ACC112 (cell line): ENCODE data around the gene GFOD1.

Experiments used
- H2AFZ ChIP-seq: fragments of 200-600 bp; sonication (generic); one replicate; pipeline ENCODE4 v1.6.0; 2017; ENCODE audit warnings: antibody characterized with exemption, low read length; ENCODE audit not compliant: unreplicated experiment
- H3K27ac ChIP-seq: fragments of 200-600 bp; sonication (generic); 2 replicates; pipeline ENCODE4 v1.5.1; 2014; ENCODE audit warnings: low read depth, mild to moderate bottlenecking, antibody characterized with exemption, low read length, moderate library complexity
- H3K27me3 ChIP-seq: fragments of 200-600 bp; sonication (generic); 2 replicates; pipeline ENCODE4 v1.6.1; 2014; ENCODE audit warnings: mild to moderate bottlenecking, antibody characterized with exemption, low read length, moderate library complexity, mixed read lengths; ENCODE audit not compliant: insufficient read depth
- H3K36me3 ChIP-seq: fragments of 200-600 bp; sonication (generic); 2 replicates; pipeline ENCODE4 v1.6.1; 2016; ENCODE audit warnings: mild to moderate bottlenecking, antibody characterized with exemption, low read length, moderate library complexity, mixed read lengths; ENCODE audit not compliant: insufficient read depth
- H3K4me1 ChIP-seq: fragments of 200-600 bp; sonication (generic); one replicate; pipeline ENCODE4 v1.6.1; 2016; ENCODE audit warnings: low read length, mixed read lengths; ENCODE audit not compliant: insufficient read depth, unreplicated experiment, control insufficient read depth
- H3K4me3 ChIP-seq: fragments of 200-600 bp; sonication (generic); 2 replicates; pipeline ENCODE4 v1.5.1; 2014; ENCODE audit warnings: mild to moderate bottlenecking, low read depth, low read length
- H3K79me2 ChIP-seq: fragments of 200-600 bp; sonication (generic); one replicate; pipeline ENCODE4 v1.6.0; 2016; ENCODE audit warnings: low read length; ENCODE audit not compliant: control insufficient read depth, unreplicated experiment, insufficient read depth

GFOD1 gene

DNA sequence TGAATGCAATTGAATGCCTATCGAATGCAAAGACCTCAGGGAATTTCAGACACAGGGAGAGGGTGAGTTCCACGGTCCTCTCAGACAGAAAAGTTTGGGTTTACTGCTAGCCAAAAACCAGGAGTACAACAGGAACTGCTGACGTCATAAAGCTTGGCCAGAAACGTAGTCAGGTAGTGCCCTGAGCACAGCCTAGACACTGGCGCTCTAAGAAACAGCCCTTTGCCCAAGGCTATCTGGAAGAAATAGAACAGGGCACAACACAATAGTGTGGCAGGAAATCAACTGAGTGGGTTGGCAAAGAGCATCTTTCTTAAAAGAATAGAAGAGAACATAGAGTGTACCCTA, 58.0 kb downstream of the GFOD1 start:
- Histone ChIP-seq H3K4me3 (no peak overlapping the region), H3K27ac (no peak overlapping the region), H3K27me3 (no peaks in the 10 kb centered on the region), H2AFZ (no peak overlapping the region), H3K79me2 (no peaks in the 10 kb centered on the region), H3K4me1 (peaks cover 15% of the 10 kb centered on the region), H3K36me3 (no peaks in the 10 kb centered on the region)

DNA sequence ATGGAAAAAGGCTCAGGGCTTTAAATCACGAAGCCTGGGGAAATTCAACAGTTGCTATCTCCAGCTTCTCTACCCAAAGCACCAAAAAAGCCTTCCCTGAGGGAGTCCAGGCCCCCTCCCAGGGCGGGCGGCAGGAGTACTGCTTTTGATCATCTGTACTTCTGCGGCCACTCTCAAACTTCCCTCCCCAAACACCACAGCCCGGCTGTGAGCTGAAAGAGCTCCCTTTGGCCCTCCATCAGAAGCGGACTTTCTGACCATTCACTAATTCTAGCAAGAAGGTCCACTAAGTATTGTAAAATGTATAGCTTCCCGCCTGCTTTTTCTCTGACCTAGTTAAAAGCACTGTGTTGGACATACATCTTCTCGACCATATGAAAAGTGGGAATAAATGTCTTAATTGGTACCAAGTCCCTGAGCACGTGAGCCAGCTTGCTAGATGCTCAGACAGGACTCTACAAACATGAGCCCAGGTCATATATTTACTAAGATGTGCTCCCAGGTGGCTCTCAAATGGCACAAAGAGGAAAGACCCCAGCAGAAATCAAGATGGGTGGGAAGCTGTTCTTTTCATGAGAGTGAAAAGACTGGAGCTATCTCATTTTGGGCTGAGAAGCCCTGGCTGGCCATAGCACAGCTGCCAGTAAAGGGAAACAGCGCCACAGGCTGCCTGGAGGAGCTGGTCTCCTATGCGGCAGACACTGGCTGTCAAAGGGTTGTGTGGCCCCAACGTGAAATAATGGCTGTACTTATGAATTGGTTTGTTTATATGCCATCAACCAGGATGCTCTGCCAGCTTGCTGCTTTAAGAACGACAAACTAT, 58.6 kb downstream of the GFOD1 start:
- no peaks in the 10 kb centered on the region for H3K79me2 ChIP-seq

DNA sequence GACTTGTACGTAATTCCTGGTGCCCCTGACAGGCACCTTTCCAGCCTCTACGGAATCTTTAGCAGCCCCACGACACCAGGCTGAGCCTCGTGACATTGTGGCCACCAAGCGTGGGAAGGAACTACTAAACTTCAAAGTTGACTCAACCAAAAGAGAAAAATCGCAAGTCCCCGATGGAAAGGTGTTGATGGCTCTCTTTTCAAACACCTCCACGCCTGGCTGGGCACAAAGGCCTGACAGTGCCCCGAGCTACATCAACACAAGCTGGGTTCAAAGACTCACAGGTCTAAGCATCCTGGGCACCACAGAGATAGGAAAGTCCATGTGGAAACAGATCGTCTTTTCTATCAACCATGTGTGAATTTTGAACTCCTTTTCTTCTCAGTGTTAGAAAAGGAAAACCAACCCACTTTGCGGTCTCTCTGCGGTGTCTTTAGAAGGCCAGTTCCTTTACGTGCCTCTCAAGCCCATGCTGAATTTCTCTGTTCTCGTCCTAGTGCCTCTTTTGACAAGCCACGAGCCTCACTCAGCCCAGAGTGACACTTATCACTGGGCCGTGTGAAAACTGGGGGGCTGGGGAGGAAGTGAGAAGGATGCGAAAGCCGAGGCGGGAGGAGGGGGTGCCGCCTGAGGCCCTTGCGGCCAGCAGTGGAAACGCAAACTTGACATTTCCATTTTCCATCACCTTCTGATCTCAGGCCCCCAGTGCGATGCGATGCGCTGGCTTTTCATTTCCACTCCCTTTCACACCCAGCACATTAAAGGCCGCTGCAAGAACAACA, 59.4 kb downstream of the GFOD1 start:
- Histone ChIP-seq H2AFZ (no peak overlapping the region), H3K4me3 (no peak overlapping the region), H3K27me3 (no peaks in the 10 kb centered on the region), H3K4me1 (peaks cover 15% of the 10 kb centered on the region), H3K27ac (no peak overlapping the region), H3K36me3 (no peaks in the 10 kb centered on the region), H3K79me2 (no peaks in the 10 kb centered on the region)

More for the DNA sequence above, 58.6 kb downstream of the GFOD1 start:
- H3K36me3 ChIP-seq: no peaks in the 10 kb centered on the region
- no peak overlapping the region for H3K4me3 ChIP-seq
- no peak overlapping the region for H3K27ac ChIP-seq
- H3K4me1 ChIP-seq: peaks cover 15% of the 10 kb centered on the region
- no peak overlapping the region for H2AFZ ChIP-seq
- no peaks in the 10 kb centered on the region for H3K27me3 ChIP-seq

DNA sequence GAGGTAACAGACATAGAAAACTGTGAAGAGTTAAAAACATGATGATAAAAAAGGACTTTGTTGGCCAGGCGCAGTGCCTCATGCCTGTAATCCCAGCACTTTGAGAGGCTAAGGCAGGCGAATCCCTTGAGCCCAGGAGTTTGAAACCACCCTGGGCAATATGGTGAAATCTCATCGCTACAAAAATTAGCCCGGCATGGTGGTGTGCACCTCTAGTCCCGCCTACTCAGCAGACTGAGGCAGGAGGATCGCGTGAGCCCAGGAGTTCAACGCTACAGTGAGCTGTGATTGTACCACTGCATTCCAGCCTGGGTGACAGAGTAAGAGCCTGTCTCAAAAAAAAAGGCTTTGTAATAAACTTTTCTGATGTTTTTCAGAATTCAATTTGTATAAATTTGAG, 60.1 kb downstream of the GFOD1 start:
- no peak overlapping the region for H3K4me3 ChIP-seq
- H3K27ac ChIP-seq: no peak overlapping the region
- H2AFZ ChIP-seq: no peak overlapping the region
- no peaks in the 10 kb centered on the region for H3K36me3 ChIP-seq
- H3K4me1 ChIP-seq: peaks cover 15% of the 10 kb centered on the region
- H3K79me2 ChIP-seq: no peaks in the 10 kb centered on the region
- H3K27me3 ChIP-seq: no peaks in the 10 kb centered on the region

DNA sequence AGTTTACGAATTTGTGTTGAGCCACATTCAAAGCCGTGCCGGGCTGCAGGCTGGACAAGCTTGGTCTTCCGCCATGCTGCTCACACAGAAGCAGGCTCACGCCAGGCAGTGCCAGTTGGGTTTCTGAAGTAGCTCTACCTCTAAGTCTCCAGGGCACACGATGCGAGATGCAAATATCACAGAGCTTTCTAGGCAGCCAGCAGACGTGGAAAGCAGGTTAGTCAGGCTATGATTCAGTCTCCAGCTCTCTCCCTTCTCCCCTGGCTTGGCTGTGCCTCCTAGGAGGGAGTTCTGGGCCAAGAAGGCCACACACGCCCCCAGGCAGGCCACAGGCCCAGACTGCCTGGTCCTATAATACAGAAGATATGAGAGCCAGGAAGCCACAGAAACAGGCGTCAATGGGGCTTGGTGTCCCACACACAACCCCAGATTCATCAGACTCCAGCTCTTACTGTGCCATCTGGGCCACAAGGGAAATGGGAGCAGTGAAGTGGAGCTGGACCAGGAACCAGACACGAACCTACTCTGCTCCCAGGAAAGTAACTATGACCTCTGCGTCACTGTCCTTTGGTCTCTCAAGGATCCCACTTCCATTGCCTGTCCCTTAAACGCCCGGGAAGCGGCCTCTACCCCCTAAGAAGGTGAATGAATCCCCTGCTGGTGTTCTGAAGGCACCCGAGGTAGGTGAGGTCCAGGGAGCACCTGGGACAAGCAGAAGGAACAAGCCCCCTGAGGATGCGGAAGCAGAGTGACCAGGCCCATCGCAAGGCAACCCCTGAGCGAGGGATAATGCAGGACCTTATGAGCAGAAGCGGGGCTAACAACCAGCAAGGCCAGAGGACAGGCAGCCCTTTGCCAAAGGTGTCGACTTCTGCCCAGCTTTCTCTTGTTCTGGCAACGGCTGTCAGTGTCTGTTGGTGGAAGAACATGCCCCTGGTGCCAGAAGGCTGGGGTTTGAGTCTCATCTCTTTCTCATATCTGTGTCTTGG, 61.2 kb downstream of the GFOD1 start:
- Histone ChIP-seq H3K36me3 (no peaks in the 10 kb centered on the region), H3K27me3 (no peaks in the 10 kb centered on the region), H3K4me3 (no peak overlapping the region), H2AFZ (peak overlapping the region; percentile 36), H3K79me2 (no peaks in the 10 kb centered on the region), H3K4me1 (peaks cover 10% of the 10 kb centered on the region), H3K27ac (no peak overlapping the region)

DNA sequence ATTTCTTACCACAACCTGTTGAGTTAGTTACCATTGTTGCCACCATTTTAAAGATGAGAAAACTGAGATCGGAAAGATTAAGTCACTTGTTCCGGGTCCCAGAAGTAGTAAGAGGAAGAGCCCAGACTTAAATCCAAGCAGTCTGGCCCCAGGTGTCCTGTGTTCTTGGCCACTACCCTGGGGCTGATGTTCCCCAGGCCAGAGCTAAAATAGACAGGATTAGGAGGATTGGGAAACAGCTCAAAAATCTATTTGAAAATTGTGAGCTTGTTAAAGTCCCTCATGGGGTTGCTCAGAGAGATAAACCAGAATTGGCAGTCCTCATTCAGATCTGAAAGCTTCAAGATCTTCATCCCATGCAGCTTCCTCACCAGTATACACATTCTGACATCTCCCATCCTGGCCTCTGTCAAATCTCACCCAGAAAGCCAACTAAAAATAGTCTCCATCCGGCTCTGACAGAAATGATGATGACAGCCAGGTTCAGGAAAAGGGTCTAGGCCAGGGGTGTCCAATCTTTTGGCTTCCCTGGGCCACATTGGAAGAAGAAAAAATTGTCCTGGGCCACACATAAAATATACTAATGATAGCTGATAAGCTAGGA, 62.0 kb downstream of the GFOD1 start:
- Histone ChIP-seq H2AFZ (no peak overlapping the region), H3K27me3 (no peaks in the 10 kb centered on the region), H3K4me1 (peaks cover 10% of the 10 kb centered on the region), H3K79me2 (no peaks in the 10 kb centered on the region), H3K27ac (no peak overlapping the region), H3K36me3 (no peaks in the 10 kb centered on the region), H3K4me3 (no peak overlapping the region)

DNA sequence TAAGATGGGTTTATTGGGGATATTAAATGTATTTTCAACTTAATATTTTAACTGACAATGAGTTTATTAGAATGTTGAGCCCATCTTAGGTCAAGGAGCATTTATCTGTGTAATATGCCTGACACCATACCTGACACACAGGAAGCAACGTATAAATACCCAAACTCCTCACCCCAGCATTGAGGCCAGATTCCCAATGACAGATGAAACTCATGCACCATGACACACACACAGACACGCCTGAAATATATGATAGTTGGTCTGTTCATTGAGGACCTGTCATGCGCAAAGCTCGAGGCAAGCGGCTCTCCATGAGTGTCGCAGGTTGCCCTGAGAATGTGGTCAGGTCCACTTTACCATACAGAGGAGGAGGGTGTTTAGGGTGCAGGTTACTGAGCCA, 64.1 kb downstream of the GFOD1 start:
- Histone ChIP-seq H3K4me1 (peaks cover 10% of the 10 kb centered on the region), H2AFZ (no peak overlapping the region), H3K4me3 (no peak overlapping the region), H3K79me2 (no peaks in the 10 kb centered on the region), H3K27ac (no peak overlapping the region), H3K36me3 (no peaks in the 10 kb centered on the region), H3K27me3 (no peaks in the 10 kb centered on the region)

DNA sequence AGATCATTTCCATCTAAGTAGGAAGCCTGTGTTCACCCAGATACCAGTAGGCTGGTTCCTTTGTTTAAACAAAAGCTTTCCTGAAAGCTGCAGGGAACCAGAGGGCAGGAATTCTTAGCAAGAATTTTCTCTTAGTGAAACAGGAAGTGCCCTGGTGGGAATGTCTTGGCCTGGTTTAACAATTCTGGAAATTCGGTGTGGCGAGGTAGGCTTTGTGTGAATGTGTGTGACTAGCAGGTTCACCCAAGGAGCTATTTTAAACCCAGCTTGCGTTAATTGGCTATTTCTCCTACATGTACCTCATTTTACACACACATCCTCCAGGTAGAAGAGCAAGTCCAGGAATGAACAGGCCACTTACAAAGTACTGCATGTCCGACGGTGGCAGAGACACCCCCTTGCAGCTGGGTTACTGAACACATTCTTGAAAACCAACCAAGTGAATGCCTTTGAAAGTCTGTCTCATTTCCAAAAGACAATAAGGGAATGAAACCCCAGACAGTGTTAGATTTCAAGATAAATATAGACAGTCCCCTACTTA, 64.6 kb downstream of the GFOD1 start:
- Histone ChIP-seq H3K4me3 (no peak overlapping the region), H3K27ac (no peak overlapping the region), H3K36me3 (no peaks in the 10 kb centered on the region), H2AFZ (no peak overlapping the region), H3K4me1 (peaks cover 10% of the 10 kb centered on the region), H3K79me2 (no peaks in the 10 kb centered on the region), H3K27me3 (no peaks in the 10 kb centered on the region)

DNA sequence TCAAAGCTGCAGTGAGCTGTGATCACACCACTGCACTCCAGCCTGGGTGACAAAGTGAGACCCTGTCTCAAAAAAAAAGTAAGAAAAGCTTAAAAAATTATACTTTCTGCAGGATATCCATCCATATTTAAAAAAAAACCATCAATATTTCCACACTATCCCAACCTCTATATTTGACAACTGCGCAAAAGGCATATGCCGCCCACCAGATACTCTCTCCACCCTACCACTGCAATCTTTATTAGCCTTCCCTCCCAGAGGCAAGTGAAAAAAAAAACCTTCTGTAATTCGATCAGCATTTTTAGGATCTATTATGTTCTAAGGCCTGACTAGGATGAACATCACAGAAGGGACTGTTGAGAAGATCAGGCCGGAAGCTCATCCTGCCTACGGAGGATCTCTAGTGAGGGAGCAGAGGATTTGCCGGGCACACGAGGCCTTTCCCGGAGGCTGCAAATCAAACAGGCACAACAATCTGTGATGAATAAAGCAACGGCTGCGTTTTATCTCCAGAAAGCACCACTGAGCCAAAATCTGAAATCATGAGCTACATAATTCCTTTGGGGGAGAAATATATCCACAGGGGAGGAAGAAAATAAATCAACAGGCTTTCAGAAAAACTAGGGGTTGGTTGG, 65.9 kb downstream of the GFOD1 start:
- H3K4me1 ChIP-seq: peaks cover 10% of the 10 kb centered on the region
- H3K4me3 ChIP-seq: no peak overlapping the region

More for the DNA sequence above, 65.9 kb downstream of the GFOD1 start:
- Histone ChIP-seq H3K79me2 (no peaks in the 10 kb centered on the region), H2AFZ (no peak overlapping the region), H3K27ac (no peak overlapping the region), H3K36me3 (no peaks in the 10 kb centered on the region), H3K27me3 (no peaks in the 10 kb centered on the region)
